Activated naive CD4-positive, alpha-beta T cell treated with anti-CD3 and anti-CD28 coated beads for 36 hours (primary cell): ENCODE measurements around the gene NAXD. TPM values are rescaled to one million over a fixed set of nuclear protein-coding genes. Genes with fewer than 3 reads are reported as not detected.

Experiments
- CTCF ChIA-PET: fragments of 350-600 bp; sonication (Branson Sonifier 250); formaldehyde crosslinking; loops from one replicate; lab custom pipeline; 2021; ENCODE audit warnings: antibody characterized with exemption; lab: Charles Lee
- DNase-seq: peaks from one replicate; pipeline ENCODE4 v3.0.0-alpha.2; 2020
- H3K27ac Mint-ChIP-seq: one replicate; pipeline ENCODE4 v1.8.0; 2021; ENCODE audit warnings: mild to moderate bottlenecking, mixed read lengths
- H3K27me3 Mint-ChIP-seq: one replicate; pipeline ENCODE4 v1.8.0; 2021; ENCODE audit warnings: low read depth, mixed read lengths
- H3K36me3 Mint-ChIP-seq: one replicate; pipeline ENCODE4 v1.8.0; 2021; ENCODE audit warnings: low read depth, mixed read lengths
- H3K4me1 Mint-ChIP-seq: one replicate; pipeline ENCODE4 v1.8.0; 2021; ENCODE audit warnings: low read depth, mixed read lengths
- H3K4me3 Mint-ChIP-seq: one replicate; pipeline ENCODE4 v1.8.0; 2021; ENCODE audit warnings: mild to moderate bottlenecking, moderate library complexity, mixed read lengths
- H3K9me3 Mint-ChIP-seq: one replicate; pipeline ENCODE4 v1.8.0; 2021; ENCODE audit warnings: mixed read lengths
- intact Hi-C: fragments of 100-400 bp; cut with micrococcal nuclease; formaldehyde crosslinking; loops from one replicate; pipeline ENCODE4 v1.15.1; 2023
- total RNA-seq, 2 experiments: library from RNA; stranded (reverse); gene quantifications; one replicate each; pipeline ENCODE4 v1.2.3, GENCODE V29; 2021

The NAXD gene
- total RNA-seq, 2 experiments from 2014 or later: 20.8 to 23.3 TPM

DNA sequence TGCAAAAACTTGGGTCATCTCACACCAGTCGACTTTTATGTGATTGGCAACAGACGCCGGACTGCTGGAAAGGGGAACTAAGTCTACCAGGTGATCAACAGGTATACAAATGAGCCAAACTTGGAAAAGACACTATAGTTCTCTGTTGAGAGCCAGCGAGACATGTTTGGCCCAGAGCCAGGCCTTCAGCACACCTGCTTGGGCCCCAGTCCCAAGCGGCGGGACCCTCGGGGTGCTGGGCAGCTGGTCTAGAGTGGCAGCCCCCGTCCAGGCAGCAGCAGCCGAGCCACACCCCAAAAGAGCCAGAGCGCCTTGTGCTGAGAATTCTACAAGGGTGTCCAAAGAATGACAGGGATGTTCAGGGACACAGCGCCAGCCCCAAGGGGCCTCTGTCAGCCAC, 28.0 kb downstream of the NAXD start:
- H3K9me3 Mint-ChIP-seq: no peaks in the 10 kb centered on the region
- no peaks in the 10 kb centered on the region for H3K4me1 Mint-ChIP-seq
- no peak overlapping the region for H3K4me3 Mint-ChIP-seq
- intact Hi-C loops: no loop called here
- H3K27me3 Mint-ChIP-seq: no peaks in the 10 kb centered on the region
- no peak overlapping the region for H3K27ac Mint-ChIP-seq
- CTCF ChIA-PET: no interaction called here
- H3K36me3 Mint-ChIP-seq: peaks cover 15% of the 10 kb centered on the region
- no peak for DNase-seq

DNA sequence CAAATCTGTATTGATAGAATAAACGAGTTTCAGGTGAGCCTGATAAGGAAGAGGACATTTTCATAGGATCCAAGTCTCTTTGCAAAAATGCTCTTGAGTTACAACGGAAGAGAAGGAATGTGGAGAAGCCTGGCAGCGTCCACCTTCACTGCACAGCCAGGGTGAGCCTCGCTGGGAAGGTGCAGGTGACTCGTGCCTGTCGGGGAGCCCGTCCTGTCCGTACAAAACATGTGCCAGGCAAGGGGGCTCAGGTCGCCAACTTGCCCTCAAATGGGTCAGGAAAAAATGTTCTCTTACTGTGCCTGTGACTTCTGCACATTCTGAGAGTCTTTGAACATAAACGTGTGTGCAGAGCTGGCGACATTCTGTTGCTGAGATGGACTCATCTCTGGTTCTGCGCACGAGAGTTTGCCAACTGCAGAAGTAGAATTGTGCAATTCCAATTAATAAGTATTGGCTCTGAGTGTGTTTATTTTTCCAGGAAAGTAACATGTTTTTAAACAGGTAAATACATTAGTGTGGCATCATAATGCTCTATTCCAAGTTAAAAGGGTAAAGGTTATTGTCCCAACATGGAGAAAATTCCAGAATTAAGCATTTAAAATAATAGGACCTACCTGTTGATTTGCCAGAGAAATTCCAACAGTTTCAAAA, 28.6 kb downstream of the NAXD start:
- Mint-ChIP-seq H3K36me3 (peaks cover 13% of the 10 kb centered on the region), H3K27ac (no peak overlapping the region), H3K4me1 (no peaks in the 10 kb centered on the region), H3K27me3 (no peaks in the 10 kb centered on the region), H3K4me3 (no peak overlapping the region), H3K9me3 (no peaks in the 10 kb centered on the region)
- intact Hi-C loops: no loop called here
- DNase-seq: no peak
- CTCF ChIA-PET: interaction anchor here (0.6 kb wide), 1 partner anchor 42 kb away, joined by 3 read pairs; no protein-coding TSS in a partner anchor

DNA sequence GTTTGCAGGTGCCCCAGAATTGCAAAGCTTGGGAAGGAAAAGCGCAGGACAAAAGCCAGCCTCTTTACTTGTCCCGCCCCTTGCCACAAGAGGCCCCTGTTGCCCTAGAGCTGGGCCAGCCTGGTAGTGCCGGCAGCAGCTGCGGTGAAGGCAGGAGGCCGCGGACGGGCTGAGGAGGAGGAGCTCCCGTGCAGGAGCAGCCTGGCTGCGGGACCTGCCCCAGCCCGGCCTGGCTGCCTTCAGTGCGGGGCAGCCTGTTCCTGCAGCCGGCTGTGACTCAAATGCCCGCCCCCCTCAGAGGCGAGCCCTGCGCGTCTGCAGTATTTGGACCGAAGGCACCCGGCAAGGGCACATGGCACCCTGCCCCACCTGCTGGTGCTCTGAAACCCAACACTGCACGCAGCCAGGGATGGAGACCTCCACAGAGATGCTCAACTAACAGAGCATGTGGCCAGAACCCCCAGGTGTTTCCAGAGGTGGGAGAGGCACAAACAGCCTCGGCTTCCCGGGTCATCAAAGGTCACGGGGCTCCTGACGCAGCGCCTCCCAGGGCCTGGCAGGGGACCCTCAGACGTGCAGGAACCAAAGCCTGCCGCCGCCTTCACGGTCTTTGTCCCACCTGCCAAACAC, 29.7 kb downstream of the NAXD start:
- H3K4me1 Mint-ChIP-seq: no peaks in the 10 kb centered on the region
- H3K27me3 Mint-ChIP-seq: no peaks in the 10 kb centered on the region
- intact Hi-C loops: loop anchor here (1.0 kb wide), 1 partner anchor 174 kb away; no protein-coding TSS in a partner anchor
- peaks cover 12% of the 10 kb centered on the region for H3K36me3 Mint-ChIP-seq
- CTCF ChIA-PET: interaction anchor here (0.6 to 1.8 kb wide), 7 partner anchors 18 to 239 kb away, joined by 3 to 6 read pairs (median 3); no protein-coding TSS in a partner anchor
- H3K4me3 Mint-ChIP-seq: no peak overlapping the region
- H3K9me3 Mint-ChIP-seq: no peaks in the 10 kb centered on the region
- DNase-seq: peak; percentile 63
- no peak overlapping the region for H3K27ac Mint-ChIP-seq

DNA sequence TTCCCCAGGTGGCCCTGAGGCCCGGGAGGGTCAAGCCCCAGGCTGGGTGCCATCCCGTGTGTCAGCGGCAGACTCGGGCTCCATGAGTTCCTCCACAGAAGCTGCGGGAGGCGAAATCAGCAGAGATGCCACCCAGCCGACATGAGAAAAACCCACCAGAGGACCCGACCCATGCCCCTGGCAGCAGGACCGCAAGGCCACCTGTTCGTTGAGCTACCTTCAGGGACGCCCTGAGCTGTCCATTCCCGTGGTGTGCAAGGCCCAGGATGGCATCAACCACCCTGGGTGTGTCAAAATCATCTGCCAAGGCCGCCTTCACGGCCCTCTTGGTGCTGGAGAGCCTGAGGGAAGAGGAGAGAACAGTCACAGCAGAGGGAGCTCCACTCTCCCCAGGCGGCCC, 30.4 kb downstream of the NAXD start:
- Mint-ChIP-seq H3K36me3 (peaks cover 9% of the 10 kb centered on the region), H3K4me3 (no peak overlapping the region), H3K27ac (no peak overlapping the region), H3K4me1 (no peaks in the 10 kb centered on the region), H3K9me3 (no peaks in the 10 kb centered on the region), H3K27me3 (no peaks in the 10 kb centered on the region)
- no peak for DNase-seq
- CTCF ChIA-PET: interaction anchor here (1.0 to 1.8 kb wide), 5 partner anchors 19 to 173 kb away, joined by 3 to 6 read pairs (median 4); no protein-coding TSS in a partner anchor
- intact Hi-C loops: loop anchor here (1.0 kb wide), 1 partner anchor 174 kb away; no protein-coding TSS in a partner anchor

DNA sequence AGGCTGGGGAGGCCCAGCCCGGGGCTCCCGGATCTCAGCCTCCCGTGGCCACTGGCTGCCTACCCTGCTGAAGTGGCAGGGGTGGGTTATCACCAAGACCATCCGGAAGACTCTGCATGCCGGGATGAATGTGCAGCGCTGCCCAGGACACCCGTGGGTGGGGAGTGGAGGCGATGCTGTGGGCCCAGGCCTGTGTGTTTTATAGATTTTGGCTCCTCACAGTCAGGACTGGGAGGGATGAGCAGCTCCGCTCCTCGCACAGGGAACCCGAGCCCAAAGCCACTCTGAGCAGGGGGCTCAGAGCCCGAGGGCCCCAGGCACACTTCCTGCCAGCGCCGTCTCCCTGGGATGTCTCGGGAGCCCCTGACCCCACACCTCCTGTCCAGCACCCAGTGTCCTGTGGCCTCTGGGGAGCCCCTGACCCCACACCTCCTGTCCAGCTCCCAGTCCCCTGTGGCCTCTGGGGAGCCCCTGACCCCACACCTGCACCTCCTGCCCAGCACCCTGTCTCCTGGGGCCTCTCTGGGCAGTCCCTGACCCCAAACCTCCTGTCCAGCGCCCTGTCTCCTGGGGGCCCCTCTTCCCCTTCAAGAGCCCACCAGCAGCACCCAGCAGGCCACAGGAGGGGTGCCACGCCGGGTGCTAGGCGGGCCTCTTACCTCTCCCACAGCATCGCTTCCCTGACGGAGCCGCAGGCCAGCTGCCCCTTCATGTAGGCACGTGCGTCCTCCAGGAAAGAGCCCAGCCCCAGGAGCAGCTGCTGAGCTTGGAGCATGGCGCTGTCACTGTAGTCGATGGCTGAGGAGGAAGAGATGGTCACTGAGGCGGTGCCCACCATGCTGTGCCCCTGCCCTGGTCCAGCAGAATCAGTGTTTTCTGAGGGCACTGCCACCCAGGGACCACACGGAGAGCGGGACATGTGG, 31.4 kb downstream of the NAXD start:
- Mint-ChIP-seq H3K27me3 (no peaks in the 10 kb centered on the region), H3K9me3 (no peaks in the 10 kb centered on the region), H3K27ac (no peak overlapping the region), H3K4me1 (no peaks in the 10 kb centered on the region), H3K36me3 (peaks cover 8% of the 10 kb centered on the region), H3K4me3 (no peak overlapping the region)
- DNase-seq: no peak
- intact Hi-C loops: no loop called here
- CTCF ChIA-PET: interaction anchor here (1.6 kb wide), 1 partner anchor 172 kb away, joined by 6 read pairs; no protein-coding TSS in a partner anchor

DNA sequence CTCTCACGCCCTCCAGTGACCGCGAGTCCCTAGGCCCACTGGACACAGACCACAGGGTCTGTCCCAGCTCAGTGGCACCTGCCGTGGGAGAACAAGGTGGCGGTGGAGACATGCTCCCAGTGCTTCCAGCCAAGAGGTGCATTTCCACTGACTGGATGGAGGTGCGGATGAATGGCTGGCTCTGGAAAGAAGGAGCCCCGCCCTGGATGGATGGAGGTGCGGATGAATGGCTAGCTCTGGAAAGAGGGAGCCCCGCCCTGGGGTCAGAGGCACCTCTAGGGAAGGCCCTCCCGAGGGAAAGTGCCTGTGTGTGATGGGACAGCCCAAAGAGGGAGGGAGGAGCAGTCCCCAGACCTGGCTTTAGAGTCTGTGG, 32.0 kb downstream of the NAXD start:
- intact Hi-C loops: no loop called here
- no peak for DNase-seq
- CTCF ChIA-PET: no interaction called here
- H3K4me3 Mint-ChIP-seq: no peak overlapping the region
- peaks cover 8% of the 10 kb centered on the region for H3K36me3 Mint-ChIP-seq
- no peaks in the 10 kb centered on the region for H3K4me1 Mint-ChIP-seq
- H3K27me3 Mint-ChIP-seq: no peaks in the 10 kb centered on the region
- no peak overlapping the region for H3K27ac Mint-ChIP-seq
- H3K9me3 Mint-ChIP-seq: no peaks in the 10 kb centered on the region

DNA sequence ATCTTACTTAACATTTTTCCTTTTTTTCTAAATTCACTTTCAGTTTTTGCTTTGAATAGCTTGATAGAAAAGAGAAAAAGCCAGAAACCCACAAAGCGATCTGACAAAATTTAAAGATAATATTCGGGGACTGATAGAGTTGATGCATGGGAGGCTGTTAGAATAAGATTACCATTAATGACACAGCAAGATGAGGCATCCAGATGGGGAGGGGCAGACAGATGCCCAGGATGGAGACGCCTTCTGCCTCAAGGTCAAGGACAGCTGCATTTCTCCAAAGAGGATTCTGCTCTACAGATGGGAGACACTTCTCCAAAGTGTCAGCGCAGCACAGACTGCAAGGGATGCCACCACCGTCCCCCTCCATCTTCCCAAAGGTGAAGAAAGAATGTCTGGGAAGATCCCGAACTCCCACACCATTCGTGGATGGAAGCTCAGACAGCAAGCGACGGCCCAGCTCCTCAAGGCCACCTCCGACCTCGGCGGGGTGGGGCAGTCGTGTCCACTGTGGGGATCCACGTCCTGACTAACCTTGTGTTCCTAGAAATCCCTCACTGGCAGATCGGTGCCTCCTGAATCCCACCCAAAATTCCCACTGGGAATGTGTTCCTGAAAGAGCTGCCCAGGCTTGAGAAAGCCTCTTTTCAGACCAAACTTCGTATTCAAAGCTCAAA, 32.9 kb downstream of the NAXD start:
- intact Hi-C loops: no loop called here
- Mint-ChIP-seq H3K4me3 (no peak overlapping the region), H3K27ac (no peak overlapping the region), H3K27me3 (no peaks in the 10 kb centered on the region), H3K4me1 (peaks cover under 1% of the 10 kb centered on the region), H3K36me3 (peaks cover 7% of the 10 kb centered on the region), H3K9me3 (no peaks in the 10 kb centered on the region)
- CTCF ChIA-PET: interaction anchor here (0.7 kb wide), 1 partner anchor 567 kb away, joined by 4 read pairs; no protein-coding TSS in a partner anchor
- DNase-seq: no peak

DNA sequence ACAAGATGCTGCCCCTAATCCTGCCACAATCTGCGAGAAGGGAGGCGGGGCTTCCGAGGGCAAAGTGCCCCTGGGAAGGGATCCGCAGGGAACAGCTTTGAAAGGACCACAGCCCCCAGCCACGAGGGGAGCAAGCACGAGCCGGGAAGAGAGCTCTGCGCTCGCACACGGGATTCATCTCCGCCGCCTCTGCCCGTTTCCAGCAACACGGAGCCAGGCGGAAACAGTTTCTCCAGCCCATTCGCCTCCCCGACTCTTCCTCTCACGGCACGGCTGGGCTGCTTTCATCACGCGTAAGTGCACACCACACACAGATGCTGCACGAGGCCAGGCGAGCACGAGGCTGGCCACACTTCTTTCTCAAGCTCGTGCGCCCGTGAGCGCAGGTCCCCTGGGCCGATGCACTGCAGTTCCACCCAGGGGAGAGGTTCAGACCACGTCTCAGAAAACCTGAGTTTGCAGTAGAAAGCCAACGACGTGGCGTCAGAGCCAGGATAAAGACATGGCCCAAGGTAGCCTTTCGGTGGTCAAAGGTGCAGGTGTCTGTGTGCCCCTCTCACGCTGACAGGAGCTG, 33.6 kb downstream of the NAXD start:
- DNase-seq: no peak
- intact Hi-C loops: no loop called here
- no peaks in the 10 kb centered on the region for H3K27me3 Mint-ChIP-seq
- peaks cover 13% of the 10 kb centered on the region for H3K36me3 Mint-ChIP-seq
- CTCF ChIA-PET: no interaction called here
- H3K4me1 Mint-ChIP-seq: peaks cover 3% of the 10 kb centered on the region
- H3K27ac Mint-ChIP-seq: no peak overlapping the region
- H3K9me3 Mint-ChIP-seq: no peaks in the 10 kb centered on the region
- no peak overlapping the region for H3K4me3 Mint-ChIP-seq

DNA sequence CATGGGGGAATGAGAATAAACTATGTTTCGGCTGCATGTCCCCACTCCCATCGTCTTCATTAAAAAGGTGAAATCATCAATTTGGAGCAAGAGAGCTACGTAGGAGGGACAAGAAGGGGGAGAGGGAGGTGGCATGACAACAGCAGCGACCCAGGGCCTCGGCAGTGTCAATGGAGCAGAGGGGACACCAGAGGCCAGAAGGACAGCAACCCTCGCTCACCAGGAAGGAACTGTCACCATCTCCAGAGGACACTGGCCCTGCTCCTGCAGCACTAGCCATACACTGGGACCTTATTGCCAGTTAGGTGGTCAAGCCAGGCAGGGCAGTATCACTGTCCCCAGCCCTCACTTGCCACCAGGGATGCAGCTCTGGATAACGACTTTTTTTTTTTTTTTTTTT, 34.2 kb downstream of the NAXD start:
- Mint-ChIP-seq H3K36me3 (peaks cover 13% of the 10 kb centered on the region), H3K27ac (no peak overlapping the region), H3K9me3 (no peaks in the 10 kb centered on the region), H3K4me1 (peaks cover 3% of the 10 kb centered on the region), H3K4me3 (no peak overlapping the region), H3K27me3 (no peaks in the 10 kb centered on the region)
- DNase-seq: no peak
- CTCF ChIA-PET: interaction anchor here (0.6 kb wide), 1 partner anchor 8 kb away, joined by 5 read pairs; no protein-coding TSS in a partner anchor
- intact Hi-C loops: no loop called here

DNA sequence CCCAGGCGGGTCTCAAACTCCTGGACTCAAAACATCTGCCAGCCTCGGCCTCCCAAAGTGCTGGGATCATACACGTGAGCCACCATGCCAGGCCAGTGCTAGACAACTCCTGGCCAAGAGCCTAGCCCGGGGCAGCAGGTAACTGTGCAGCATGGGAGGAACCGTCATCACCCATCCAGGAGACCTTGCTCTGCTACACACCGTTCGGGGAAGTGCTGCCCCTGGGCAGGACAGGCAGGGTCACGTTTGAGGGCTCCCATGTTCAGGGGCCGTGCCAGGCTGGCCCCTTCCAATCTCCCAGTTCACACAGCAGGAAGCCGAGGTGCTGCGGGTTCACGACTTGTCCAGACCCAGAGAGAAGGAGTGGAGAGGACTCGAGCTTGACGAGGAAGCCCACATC, 35.1 kb downstream of the NAXD start:
- H3K36me3 Mint-ChIP-seq: peaks cover 15% of the 10 kb centered on the region
- no peak for DNase-seq
- no peaks in the 10 kb centered on the region for H3K27me3 Mint-ChIP-seq
- intact Hi-C loops: no loop called here
- CTCF ChIA-PET: interaction anchor here (0.6 kb wide), 1 partner anchor 8 kb away, joined by 5 read pairs; no protein-coding TSS in a partner anchor
- no peak overlapping the region for H3K27ac Mint-ChIP-seq
- peaks cover 3% of the 10 kb centered on the region for H3K4me1 Mint-ChIP-seq
- no peaks in the 10 kb centered on the region for H3K9me3 Mint-ChIP-seq
- no peak overlapping the region for H3K4me3 Mint-ChIP-seq

DNA sequence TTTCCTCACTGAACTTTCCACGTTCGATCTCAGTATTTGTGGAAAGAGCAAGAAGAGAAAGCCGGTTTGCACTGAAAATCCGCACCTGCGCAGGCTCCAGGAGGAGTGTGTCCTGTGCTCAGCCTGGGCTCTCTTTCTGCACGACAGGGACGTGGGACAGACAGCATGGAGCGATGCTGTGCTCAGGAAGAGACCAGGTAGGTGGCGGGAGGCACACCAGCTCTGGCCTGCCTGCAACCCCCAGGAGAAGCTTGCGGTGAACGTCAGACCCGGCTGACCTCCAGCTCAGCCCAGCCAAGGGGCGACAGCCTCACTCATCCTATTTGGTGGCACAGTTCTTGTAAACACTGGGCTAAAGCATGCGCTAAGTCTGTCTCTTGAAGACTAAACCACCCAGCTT, 35.9 kb downstream of the NAXD start:
- Mint-ChIP-seq H3K4me3 (no peak overlapping the region), H3K36me3 (peaks cover 20% of the 10 kb centered on the region), H3K4me1 (peaks cover 6% of the 10 kb centered on the region), H3K27me3 (no peaks in the 10 kb centered on the region), H3K9me3 (no peaks in the 10 kb centered on the region), H3K27ac (no peak overlapping the region)
- CTCF ChIA-PET: no interaction called here
- intact Hi-C loops: no loop called here
- DNase-seq: no peak
